ENCODE results near the gene SYNGR2. TPM values are rescaled to one million over a fixed set of nuclear protein-coding genes. Genes with fewer than 3 reads are reported as not detected.

SYNGR2 gene
- total and polyA plus RNA-seq, 2 donors (not counting 3 experiments of a cell fraction or from before 2014, with no cell fraction given) = 65.9 to 281 TPM

GRCh38 chr17:78122931-78123249, 45.5 kb upstream of the SYNGR2 start:
- intact Hi-C loops (cut with micrococcal nuclease) = no loop called here
- BruUV-seq (replicated peaks) = no TSS peak
- no peaks in the 10 kb centered on the region for H3K79me2 ChIP-seq (ENCODE audit: control insufficient read depth, insufficient read depth, low read length)
- FAIRE-seq (no peak), DNase-seq (ENCODE audit: low read depth, low spot score) (no peak)
- H2AFZ ChIP-seq (ENCODE audit: low read depth, low read length) = no peak overlapping the region
- CTCF ChIA-PET = interaction anchor here (2.1 kb wide), 1 partner anchor 10 kb away, joined by 5 read pairs; no protein-coding TSS in a partner anchor
- H3K27me3 ChIP-seq (ENCODE audit: control insufficient read depth in 2 of 2, insufficient read depth in 2 of 2, low read length in 2 of 2) = no peaks in the 10 kb centered on the region
- TF ChIP-seq GATA2 (IDR thresholded peaks at IDR 0.05; ENCODE audit: insufficient read depth, insufficient read length, low read depth, low read length) = no peak
- H3K36me3 ChIP-seq (ENCODE audit: control insufficient read depth in 2 of 2, extremely low read depth in 1 of 2, insufficient read depth in 2 of 2, low read length in 2 of 2) = peaks cover 0 to 14% of the 10 kb centered on the region in 2 experiments
- POLR2A ChIA-PET = no interaction called here
- dilution Hi-C loops (cut with MboI; ENCODE audit: extremely low pct_ligation_motif_present, low sequenced_read_pairs) = no loop called here
- H3K9ac ChIP-seq (replicated peaks; ENCODE audit: extremely low read depth, insufficient read depth, low read length) = no peak overlapping the region
- H4K20me1 ChIP-seq (replicated peaks; ENCODE audit: control insufficient read depth, extremely low read depth, insufficient read depth, low read length) = no peaks in the 10 kb centered on the region
- no peak overlapping the region for H3K4me2 ChIP-seq (ENCODE audit: insufficient read depth, low read length)
- peaks cover 9% of the 10 kb centered on the region for H3K4me1 ChIP-seq (ENCODE audit: control insufficient read depth, extremely low read depth, insufficient read depth, low read length)
- no peaks in the 10 kb centered on the region for H3K9me3 ChIP-seq (replicated peaks; ENCODE audit: control insufficient read depth, insufficient read depth, low read length)
- H3K9me1 ChIP-seq (replicated peaks; ENCODE audit: control insufficient read depth, extremely low read depth, insufficient read depth, low read length) = no peaks in the 10 kb centered on the region
- no peak overlapping the region for H3K27ac ChIP-seq (ENCODE audit: insufficient read depth, low read depth, low read length)
- H3K4me3 ChIP-seq (replicated peaks in 1 of 3; ENCODE audit: insufficient read depth in 1 of 3, low read depth in 1 of 3, low read length in 3 of 3) = no peak overlapping the region

- H2AFZ ChIP-seq (ENCODE audit: low read depth, low read length) = no peak overlapping the region
- H3K9me1 ChIP-seq (replicated peaks; ENCODE audit: control insufficient read depth, extremely low read depth, insufficient read depth, low read length) = no peaks in the 10 kb centered on the region
- H3K4me1 ChIP-seq (ENCODE audit: control insufficient read depth, extremely low read depth, insufficient read depth, low read length) = peaks cover 10% of the 10 kb centered on the region
- H3K36me3 ChIP-seq (ENCODE audit: control insufficient read depth in 2 of 2, extremely low read depth in 1 of 2, insufficient read depth in 2 of 2, low read length in 2 of 2) = peaks cover 0 to 14% of the 10 kb centered on the region in 2 experiments
- no peaks in the 10 kb centered on the region for H4K20me1 ChIP-seq (replicated peaks; ENCODE audit: control insufficient read depth, extremely low read depth, insufficient read depth, low read length)
- no peaks in the 10 kb centered on the region for H3K27me3 ChIP-seq (ENCODE audit: control insufficient read depth in 2 of 2, insufficient read depth in 2 of 2, low read length in 2 of 2)
- ChIA-PET CTCF (interaction anchor here (1.9 to 2.1 kb wide), 2 partner anchors 10 to 12 kb away, joined by 5 to 8 read pairs; no protein-coding TSS in a partner anchor), POLR2A (no interaction called here)
- no peak overlapping the region for H3K4me2 ChIP-seq (ENCODE audit: insufficient read depth, low read length)
- no peak overlapping the region for H3K9ac ChIP-seq (replicated peaks; ENCODE audit: extremely low read depth, insufficient read depth, low read length)
- DNase-seq (ENCODE audit: low read depth, low spot score) (no peak), FAIRE-seq (no peak)
- no peaks in the 10 kb centered on the region for H3K79me2 ChIP-seq (ENCODE audit: control insufficient read depth, insufficient read depth, low read length)
- intact Hi-C loops (cut with micrococcal nuclease) = no loop called here
- BruUV-seq (replicated peaks) = no TSS peak
- TF ChIP-seq POLR2A (IDR thresholded peaks at IDR 0.05; ENCODE audit: low read depth, low read length) (no peak), FOS (IDR thresholded peaks at IDR 0.05; ENCODE audit: borderline replicate concordance, insufficient read depth, low read length) (no peak)
- no peaks in the 10 kb centered on the region for H3K9me3 ChIP-seq (replicated peaks; ENCODE audit: control insufficient read depth, insufficient read depth, low read length)
- no peak overlapping the region for H3K27ac ChIP-seq (ENCODE audit: insufficient read depth, low read depth, low read length)
- dilution Hi-C loops (cut with MboI; ENCODE audit: extremely low pct_ligation_motif_present, low sequenced_read_pairs) = no loop called here
- H3K4me3 ChIP-seq (replicated peaks in 1 of 3; ENCODE audit: insufficient read depth in 1 of 3, low read depth in 1 of 3, low read length in 3 of 3) = no peak overlapping the region
Measured at GRCh38 chr17:78123258-78123929, 45.0 kb upstream of the SYNGR2 start.

Data from endothelial cell of umbilical vein (primary cell).